Measurements from ENCODE around the gene LRCOL1. TPM values are rescaled to one million over a fixed set of nuclear protein-coding genes. Genes with fewer than 3 reads are reported as not detected.

Gene LRCOL1
- total and polyA plus RNA-seq, 2 of the 8 experiments (the other 6 are each of a cell fraction or from before 2014, with no cell fraction given): not detected

GRCh38 chr12:132556216-132556615 lies 54.2 kb downstream of the LRCOL1 start:
- no peak overlapping the region for H3K4me3 ChIP-seq (ENCODE audit: extremely low read depth in 1 of 4, insufficient read depth in 2 of 4, low read depth in 3 of 4, low read length in 4 of 4)
- no peak overlapping the region for H2AK5ac ChIP-seq (ENCODE audit: low read depth, low read length)
- H3K27ac ChIP-seq (ENCODE audit: low read depth, low read length): no peak overlapping the region
- 90% methylated on average over 14 of the region's 16 CpGs; no CpG with 5 or more reads in 1 of the 2 experiments for WGBS, 2 experiments (ENCODE audit: extremely low coverage in 1 of 2, insufficient coverage in 1 of 2, insufficient read length in 1 of 2, insufficient replicate concordance in 2 of 2, low coverage in 1 of 2, low lambda C conversion rate in 2 of 2, missing lambda C conversion rate in 1 of 2)
- no peak overlapping the region for H2BK5ac ChIP-seq (ENCODE audit: low read depth, low read length)
- no peak overlapping the region for H3K9ac ChIP-seq (replicated peaks in 1 of 4; ENCODE audit: extremely low read depth in 1 of 4, low read depth in 3 of 4, low read length in 3 of 4)
- H3K4ac ChIP-seq (replicated peaks; ENCODE audit: insufficient read length, low read depth, low read length): no peak overlapping the region
- no peak overlapping the region for H2AFZ ChIP-seq (ENCODE audit: low read length)
- no peak overlapping the region for H2BK12ac ChIP-seq (ENCODE audit: low read depth, low read length)
- POLR2A ChIA-PET (ENCODE audit: partially characterized antibody): no interaction called here
- H3K79me2 ChIP-seq (ENCODE audit: control insufficient read depth in 1 of 2, insufficient read depth in 2 of 2, low read length in 2 of 2): peaks cover 0 to under 1% of the 10 kb centered on the region in 2 experiments; a peak in 1 of 4 replicates
- no peak overlapping the region for H4K8ac ChIP-seq (ENCODE audit: extremely low read depth, insufficient read depth, low read length)
- no peak overlapping the region for H3K18ac ChIP-seq (ENCODE audit: extremely low read depth, low read length)
- H3K23me2 ChIP-seq (ENCODE audit: low read depth, low read length): peaks cover 5% of the 10 kb centered on the region; the same call in 1 of the 2 replicates
- H3K23ac ChIP-seq (ENCODE audit: insufficient read length): no peak overlapping the region
- DNase-seq (ENCODE audit: low read depth in 1 of 2, low spot score in 2 of 2): no peak
- peaks cover 27 to 76% (median 65%) of the 10 kb centered on the region in 4 experiments for H3K27me3 ChIP-seq (replicated peaks in 1 of 4; ENCODE audit: control insufficient read depth in 3 of 4, extremely low read depth in 1 of 4, insufficient read depth in 3 of 4, low read length in 3 of 4)
- H4K20me1 ChIP-seq (replicated peaks in 1 of 2; ENCODE audit: control insufficient read depth in 1 of 2, insufficient read depth in 2 of 2, low read length in 2 of 2): peaks cover 0 to 7% of the 10 kb centered on the region in 2 experiments
- H3K4me1 ChIP-seq (replicated peaks in 1 of 4; ENCODE audit: control insufficient read depth in 3 of 4, insufficient read depth in 4 of 4, low read length in 3 of 4): no peaks in the 10 kb centered on the region; a peak in 5 of 7 replicates
- CTCF ChIA-PET (ENCODE audit: partially characterized antibody): no interaction called here
- no peak for FAIRE-seq
- H3K9me3 ChIP-seq (ENCODE audit: insufficient read depth in 2 of 2, low read depth in 1 of 2, low read length in 1 of 2): no peaks in the 10 kb centered on the region
- H3K14ac ChIP-seq (ENCODE audit: insufficient read length): no peak overlapping the region
- no peak overlapping the region for H2BK15ac ChIP-seq (ENCODE audit: low read length)
- H3K56ac ChIP-seq (replicated peaks; ENCODE audit: insufficient read length, low read depth, low read length): no peak overlapping the region
- H3K4me2 ChIP-seq (ENCODE audit: insufficient read depth in 1 of 2, low read depth in 2 of 2, low read length in 2 of 2): no peak overlapping the region
- no peak overlapping the region for H2BK20ac ChIP-seq (ENCODE audit: low read length)
- no peaks in the 10 kb centered on the region for H3K79me1 ChIP-seq (ENCODE audit: low read depth, low read length)
- no peak overlapping the region for H2BK120ac ChIP-seq (replicated peaks; ENCODE audit: low read depth, low read length)
- no peak overlapping the region for H4K5ac ChIP-seq (ENCODE audit: insufficient read length, low read depth, low read length)
- H3K36me3 ChIP-seq (ENCODE audit: control insufficient read depth in 2 of 4, insufficient read depth in 4 of 4, low read length in 3 of 4): no peaks in the 10 kb centered on the region
- H4K91ac ChIP-seq (replicated peaks; ENCODE audit: insufficient read length, low read length): no peak overlapping the region
- TF ChIP-seq CTCF (IDR thresholded peaks at IDR 0.05; ENCODE audit: control extremely low read depth in 1 of 3, insufficient read depth in 1 of 3, low read depth in 1 of 3, low read length in 3 of 3) (no peak), CHD2 (IDR thresholded peaks at IDR 0.05; ENCODE audit: low read length) (no peak), KDM5A (IDR thresholded peaks at IDR 0.05; ENCODE audit: low read length) (no peak), PHF8 (conservative IDR thresholded peaks at IDR 0.05; ENCODE audit: low read depth, low read length) (no peak), SP4 (IDR thresholded peaks at IDR 0.05; ENCODE audit: low read length) (no peak), POU5F1 (IDR thresholded peaks at IDR 0.05; ENCODE audit: low read depth, low read length) (no peak), POLR2AphosphoS5 (IDR thresholded peaks at IDR 0.05; ENCODE audit: low read depth, low read length) (no peak), EGR1 (IDR thresholded peaks at IDR 0.05; ENCODE audit: borderline replicate concordance, low read depth, low read length) (no peak), SIRT6 (IDR thresholded peaks at IDR 0.05; ENCODE audit: low read length) (no peak), RBBP5 (IDR thresholded peaks at IDR 0.05; ENCODE audit: borderline replicate concordance, low read depth, low read length) (no peak), MAFK (IDR thresholded peaks at IDR 0.05; ENCODE audit: low read depth, low read length) (no peak), JUND (IDR thresholded peaks at IDR 0.05; ENCODE audit: low read length) (no peak), SP1 (IDR thresholded peaks at IDR 0.05; ENCODE audit: low read depth, low read length) (no peak), CHD1 (IDR thresholded peaks at IDR 0.05; ENCODE audit: low read depth, low read length) (no peak)

All from H1 (cell line).